KOPT-K1 (cell line): ENCODE results near the gene C1orf52.

Source experiments
- H3K27ac ChIP-seq: fragments of 200-600 bp; sonication (generic); 2 replicates; pipeline ENCODE4 v1.5.1; 2016; ENCODE audit warnings: antibody characterized with exemption, mild to moderate bottlenecking, low read depth, low read length; ENCODE audit not compliant: poor library complexity, severe bottlenecking
- H3K36me3 ChIP-seq: fragments of 200-600 bp; sonication (generic); 2 replicates; pipeline ENCODE4 v1.5.1; 2017; ENCODE audit warnings: antibody characterized with exemption, mild to moderate bottlenecking, low read length, moderate library complexity; ENCODE audit not compliant: insufficient read depth
- H3K9me3 ChIP-seq: fragments of 200-600 bp; sonication (generic); 2 replicates; pipeline ENCODE4 v1.5.1; 2017; ENCODE audit warnings: antibody characterized with exemption, low read length, mild to moderate bottlenecking; ENCODE audit not compliant: insufficient read depth, poor library complexity, severe bottlenecking

The C1orf52 gene

GRCh38 chr1:85225624-85226380 lies 33.7 kb downstream of the C1orf52 start:
- H3K9me3 ChIP-seq = no peaks in the 10 kb centered on the region
- no peak overlapping the region for H3K27ac ChIP-seq
- H3K36me3 ChIP-seq = no peaks in the 10 kb centered on the region

GRCh38 chr1:85224734-85225623 lies 34.5 kb downstream of the C1orf52 start:
- Histone ChIP-seq H3K27ac (no peak overlapping the region), H3K36me3 (no peaks in the 10 kb centered on the region), H3K9me3 (no peaks in the 10 kb centered on the region)

- Histone ChIP-seq H3K9me3 (no peaks in the 10 kb centered on the region), H3K36me3 (no peaks in the 10 kb centered on the region), H3K27ac (no peak overlapping the region)
These were observed 35.2 kb downstream of the C1orf52 start for GRCh38 chr1:85224295-85224694.

GRCh38 chr1:85223334-85223733 lies 36.1 kb downstream of the C1orf52 start:
- H3K9me3 ChIP-seq = no peaks in the 10 kb centered on the region
- no peak overlapping the region for H3K27ac ChIP-seq

GRCh38 chr1:85220756-85221201 lies 38.7 kb downstream of the C1orf52 start:
- Histone ChIP-seq H3K36me3 (no peaks in the 10 kb centered on the region), H3K9me3 (no peaks in the 10 kb centered on the region), H3K27ac (no peak overlapping the region)

More at GRCh38 chr1:85223334-85223733, 36.1 kb downstream of the C1orf52 start:
- H3K36me3 ChIP-seq = no peaks in the 10 kb centered on the region

- H3K9me3 ChIP-seq = no peaks in the 10 kb centered on the region
- H3K36me3 ChIP-seq = no peaks in the 10 kb centered on the region
- no peak overlapping the region for H3K27ac ChIP-seq
These were observed 39.4 kb downstream of the C1orf52 start for GRCh38 chr1:85219853-85220610.

- Histone ChIP-seq H3K9me3 (no peaks in the 10 kb centered on the region), H3K27ac (no peak overlapping the region), H3K36me3 (no peaks in the 10 kb centered on the region)
These were observed 42.8 kb downstream of the C1orf52 start for GRCh38 chr1:85216697-85217096.

- Histone ChIP-seq H3K9me3 (no peaks in the 10 kb centered on the region), H3K36me3 (no peaks in the 10 kb centered on the region), H3K27ac (no peak overlapping the region)
These were observed 44.8 kb downstream of the C1orf52 start for GRCh38 chr1:85214654-85215053.

GRCh38 chr1:85208488-85208887 lies 51.0 kb downstream of the C1orf52 start:
- no peaks in the 10 kb centered on the region for H3K36me3 ChIP-seq
- H3K27ac ChIP-seq = no peak overlapping the region
- H3K9me3 ChIP-seq = no peaks in the 10 kb centered on the region

- no peak overlapping the region for H3K27ac ChIP-seq
- H3K36me3 ChIP-seq = no peaks in the 10 kb centered on the region
- no peaks in the 10 kb centered on the region for H3K9me3 ChIP-seq
These were observed 55.8 kb downstream of the C1orf52 start for GRCh38 chr1:85203573-85204171.

- H3K27ac ChIP-seq = no peak overlapping the region
- H3K9me3 ChIP-seq = no peaks in the 10 kb centered on the region
- H3K36me3 ChIP-seq = no peaks in the 10 kb centered on the region
These were observed 56.6 kb downstream of the C1orf52 start for GRCh38 chr1:85202864-85203255.

GRCh38 chr1:85202092-85202863 lies 57.2 kb downstream of the C1orf52 start:
- peak overlapping the region; percentile 63 for H3K27ac ChIP-seq
- no peaks in the 10 kb centered on the region for H3K36me3 ChIP-seq

GRCh38 chr1:85201340-85202091 lies 57.9 kb downstream of the C1orf52 start:
- H3K9me3 ChIP-seq = no peaks in the 10 kb centered on the region
- H3K36me3 ChIP-seq = no peaks in the 10 kb centered on the region
- H3K27ac ChIP-seq = peak overlapping the region; percentile 63

More at GRCh38 chr1:85202092-85202863, 57.2 kb downstream of the C1orf52 start:
- no peaks in the 10 kb centered on the region for H3K9me3 ChIP-seq
